WTC11 (cell line): ENCODE data around the gene ABAT.

Experiments
- ATF6 ChIP-seq: sonication (generic); formaldehyde crosslinking; IDR thresholded peaks from 2 replicates; pipeline ENCODE4 v1.8.1; 2023; ENCODE audit warnings: mild to moderate bottlenecking, missing genetic modification reagents
- CTCF ChIP-seq: fragments of 200-600 bp; IDR thresholded peaks from 2 replicates; pipeline ENCODE4 v1.8.0; 2022; ENCODE audit warnings: antibody characterized with exemption
- EMX1 ChIP-seq: fragments of 250-450 bp; sonication (Bioruptor Pico); IDR thresholded peaks from 2 replicates; pipeline ENCODE4 v1.8.0; 2021; ENCODE audit warnings: mild to moderate bottlenecking
- FOXP4 ChIP-seq: sonication (generic); formaldehyde crosslinking; IDR thresholded peaks from 2 replicates; pipeline ENCODE4 v1.8.0; 2022; ENCODE audit warnings: mild to moderate bottlenecking, missing genetic modification reagents
- HMGA2 ChIP-seq: fragments of 250-450 bp; sonication (Bioruptor Pico); IDR thresholded peaks from 2 replicates; pipeline ENCODE4 v1.4.0; 2021; ENCODE audit warnings: mild to moderate bottlenecking, moderate library complexity
- MAX ChIP-seq: sonication (generic); formaldehyde crosslinking; IDR thresholded peaks from 2 replicates; pipeline ENCODE4 v1.8.0; 2022; ENCODE audit warnings: mild to moderate bottlenecking, missing genetic modification reagents
- MLX ChIP-seq: sonication (generic); formaldehyde crosslinking; IDR thresholded peaks from 2 replicates; pipeline ENCODE4 v1.8.1; 2023; ENCODE audit warnings: mild to moderate bottlenecking, missing genetic modification reagents, moderate library complexity
- NR2C2 ChIP-seq: sonication (generic); formaldehyde crosslinking; IDR thresholded peaks from 2 replicates; pipeline ENCODE4 v1.8.0; 2022; ENCODE audit warnings: mild to moderate bottlenecking, missing genetic modification reagents
- STAT6 ChIP-seq: sonication (generic); formaldehyde crosslinking; conservative IDR thresholded peaks from 2 replicates; pipeline ENCODE4 v1.8.1; 2023; ENCODE audit warnings: mild to moderate bottlenecking, low read depth, missing genetic modification reagents, moderate library complexity
- TP53 ChIP-seq: sonication (generic); formaldehyde crosslinking; IDR thresholded peaks from 2 replicates; pipeline ENCODE4 v1.8.1; 2023; ENCODE audit warnings: mild to moderate bottlenecking, missing genetic modification reagents
- USF2 ChIP-seq: sonication (generic); formaldehyde crosslinking; IDR thresholded peaks from 2 replicates; pipeline ENCODE4 v1.8.1; 2023; ENCODE audit warnings: mild to moderate bottlenecking, missing genetic modification reagents, moderate library complexity
- ZBTB21 ChIP-seq: sonication (generic); formaldehyde crosslinking; IDR thresholded peaks from 2 replicates; pipeline ENCODE4 v1.8.1; 2023; ENCODE audit warnings: mild to moderate bottlenecking, missing genetic modification reagents, borderline replicate concordance
- ZNF121 ChIP-seq: sonication (generic); formaldehyde crosslinking; IDR thresholded peaks from 2 replicates; pipeline ENCODE4 v1.8.0; 2023; ENCODE audit warnings: missing genetic modification reagents

GRCh38 chr16:8674413-8675022, at the start of gene ABAT:
- TF ChIP-seq ZNF121 (CRISPR knock-in tag) (no peak), USF2 (no peak), CTCF (no peak), HMGA2 (CRISPR knock-in tag) (no peak), MAX (CRISPR knock-in tag) (no peak), FOXP4 (CRISPR knock-in tag) (no peak), STAT6 (no peak), ATF6 (CRISPR knock-in tag) (no peak), NR2C2 (CRISPR knock-in tag) (no peak), ZBTB21 (CRISPR knock-in tag) (no peak), TP53 (CRISPR knock-in tag) (no peak), EMX1 (CRISPR knock-in tag) (no peak), MLX (CRISPR knock-in tag) (no peak)
